ENCODE results near the gene APOBEC3A. TPM values are rescaled to one million over a fixed set of nuclear protein-coding genes. Genes with fewer than 3 reads are reported as not detected.
"Not testable (repeated sequence)": the region's sequence is repeated elsewhere in the genome, so short reads cannot be mapped to it uniquely, and the experiment has no call there.

APOBEC3A gene
- total RNA-seq, 1 donor from 2014 or later: not detected

GRCh38 chr22:38981992-38982927, 24.9 kb downstream of the APOBEC3A start, which contains the start of gene APOBEC3B:
Gene APOBEC3B (plus strand): TSS chr22:38982347. CDS start chr22:38982454, 107 bp downstream.
- DNase-seq (ENCODE audit: low read depth) (peak; percentile 95), FAIRE-seq (no peak)
- peak within 1 kb of the TSS; percentile 1 for H3K4me3 ChIP-seq (ENCODE audit: low read depth, low read length)
- TF ChIP-seq CTCF (IDR thresholded peaks at IDR 0.05; ENCODE audit: insufficient read depth, low read length, severe bottlenecking): no peak
- no peaks in the 10 kb centered on the region for H3K36me3 ChIP-seq (ENCODE audit: control insufficient read depth, insufficient read depth, low read length)
- H3K27me3 ChIP-seq (ENCODE audit: control insufficient read depth, insufficient read depth, low read length): peaks cover under 1% of the 10 kb centered on the region

GRCh38 chr22:38984224-38984623, 26.8 kb downstream of the APOBEC3A start:
- DNase-seq (ENCODE audit: low read depth): no peak
- H3K36me3 ChIP-seq (ENCODE audit: control insufficient read depth, insufficient read depth, low read length): no peaks in the 10 kb centered on the region
- H3K27me3 ChIP-seq (ENCODE audit: control insufficient read depth, insufficient read depth, low read length): peaks cover 10% of the 10 kb centered on the region
- no peak for FAIRE-seq
- no peak for TF ChIP-seq CTCF (IDR thresholded peaks at IDR 0.05; ENCODE audit: insufficient read depth, low read length, severe bottlenecking)
- no peak overlapping the region for H3K4me3 ChIP-seq (ENCODE audit: low read depth, low read length)

GRCh38 chr22:38984784-38985757, 27.7 kb downstream of the APOBEC3A start:
- DNase-seq (ENCODE audit: low read depth) (peak; percentile 100), FAIRE-seq (peak; percentile 91)
- not testable (repeated sequence) for H3K4me3 ChIP-seq (ENCODE audit: low read depth, low read length)

GRCh38 chr22:38986629-38987028, 29.2 kb downstream of the APOBEC3A start:
- FAIRE-seq (no peak), DNase-seq (ENCODE audit: low read depth) (no peak)
- no peaks in the 10 kb centered on the region for H3K36me3 ChIP-seq (ENCODE audit: control insufficient read depth, insufficient read depth, low read length)
- TF ChIP-seq CTCF (IDR thresholded peaks at IDR 0.05; ENCODE audit: insufficient read depth, low read length, severe bottlenecking): no peak
- H3K27me3 ChIP-seq (ENCODE audit: control insufficient read depth, insufficient read depth, low read length): peaks cover 14% of the 10 kb centered on the region
- no peak overlapping the region for H3K4me3 ChIP-seq (ENCODE audit: low read depth, low read length)

More at GRCh38 chr22:38984784-38985757, 27.7 kb downstream of the APOBEC3A start:
- H3K27me3 ChIP-seq (ENCODE audit: control insufficient read depth, insufficient read depth, low read length): peaks cover 14% of the 10 kb centered on the region
- H3K36me3 ChIP-seq (ENCODE audit: control insufficient read depth, insufficient read depth, low read length): not testable (repeated sequence)

- Histone ChIP-seq H3K4me3 (ENCODE audit: low read depth, low read length) (no peak overlapping the region), H3K36me3 (ENCODE audit: control insufficient read depth, insufficient read depth, low read length) (no peaks in the 10 kb centered on the region), H3K27me3 (ENCODE audit: control insufficient read depth, insufficient read depth, low read length) (peaks cover 14% of the 10 kb centered on the region)
- no peak for TF ChIP-seq CTCF (IDR thresholded peaks at IDR 0.05; ENCODE audit: insufficient read depth, low read length, severe bottlenecking)
- FAIRE-seq (no peak), DNase-seq (ENCODE audit: low read depth) (no peak)
Measured at GRCh38 chr22:38987171-38987895, 29.9 kb downstream of the APOBEC3A start.

All from bronchial epithelial cell (primary cell).